H1 (cell line): ENCODE results near the gene ZNF527. TPM values are rescaled to one million over a fixed set of nuclear protein-coding genes. Genes with fewer than 3 reads are reported as not detected.

Experiments used
- CTCF ChIA-PET: fragments of 300-600 bp; sonication (Branson Sonifier 250); formaldehyde crosslinking; loops from one replicate; lab custom pipeline; 2021; ENCODE audit not compliant: partially characterized antibody; lab: Charles Lee
- POLR2A ChIA-PET: fragments of 300-600 bp; sonication (Branson Sonifier 250); formaldehyde crosslinking; loops from one replicate; lab custom pipeline; 2021; ENCODE audit warnings: inconsistent platforms; ENCODE audit not compliant: partially characterized antibody; lab: Charles Lee
- DNase-seq, 2 experiments: peaks; one replicate each; pipeline versions ENCODE4 v3.0.0 to v3.0.0-alpha.2; 2010 to 2022; ENCODE audit warnings: low spot score in 2 of 2, low read depth in 1 of 2, mixed read lengths in 1 of 2
- FAIRE-seq: peaks from 2 replicates; lab custom pipeline; 2011; peaks lifted over from hg19 to GRCh38; lab: Jason Lieb, UNC
- H2AFZ ChIP-seq: 2 replicates; pipeline ENCODE4 v1.8.1; 2012; ENCODE audit warnings: low read length, inconsistent platforms
- H2AK5ac ChIP-seq: 2 replicates; pipeline ENCODE4 v1.6.1; 2013; ENCODE audit warnings: low read depth, low read length
- H2BK120ac ChIP-seq: replicated peaks from 2 replicates; pipeline ENCODE3; 2013; ENCODE audit warnings: low read depth, low read length, inconsistent platforms
- H2BK12ac ChIP-seq: 2 replicates; pipeline ENCODE4 v1.6.1; 2013; ENCODE audit warnings: low read depth, low read length
- H2BK15ac ChIP-seq: 2 replicates; pipeline ENCODE4 v1.6.1; 2013; ENCODE audit warnings: low read length
- H2BK20ac ChIP-seq: 2 replicates; pipeline ENCODE4 v1.6.1; 2013; ENCODE audit warnings: low read length
- H2BK5ac ChIP-seq: 2 replicates; pipeline ENCODE4 v1.6.1; 2013; ENCODE audit warnings: low read depth, low read length
- H3K14ac ChIP-seq: 2 replicates; pipeline ENCODE4 v1.6.1; 2013; ENCODE audit warnings: inconsistent platforms; ENCODE audit not compliant: insufficient read length
- H3K18ac ChIP-seq: 2 replicates; pipeline ENCODE4 v1.6.1; 2013; ENCODE audit warnings: low read length; ENCODE audit errors: extremely low read depth
- H3K23ac ChIP-seq: 2 replicates; pipeline ENCODE4 v1.6.1; 2013; ENCODE audit warnings: inconsistent platforms; ENCODE audit not compliant: insufficient read length
- H3K23me2 ChIP-seq: 2 replicates; pipeline ENCODE4 v1.6.1; 2013; ENCODE audit warnings: low read depth, low read length
- H3K27ac ChIP-seq: 2 replicates; pipeline ENCODE4 v1.6.1; 2011; ENCODE audit warnings: low read depth, low read length, inconsistent platforms
- H3K27me3 ChIP-seq, 4 experiments: replicated peaks in 1 of 4; 1 replicate in 1 of 4; 2 replicates in 3 of 4; pipeline versions ENCODE4 v1.6.1 to v1.8.1; 2011 to 2013; ENCODE audit warnings: low read length in 3 of 4, mild to moderate bottlenecking in 3 of 4, inconsistent platforms in 2 of 4, mixed read lengths in 2 of 4, moderate library complexity in 1 of 4; ENCODE audit not compliant: control insufficient read depth in 3 of 4, insufficient read depth in 3 of 4; ENCODE audit errors: extremely low read depth in 1 of 4
- H3K36me3 ChIP-seq, 4 experiments: 2 replicates each; pipeline versions ENCODE4 v1.6.1 to v1.8.1; 2011 to 2013; ENCODE audit warnings: mild to moderate bottlenecking in 4 of 4, low read length in 3 of 4, moderate library complexity in 2 of 4, control low read depth in 1 of 4, inconsistent platforms in 1 of 4; ENCODE audit not compliant: insufficient read depth in 4 of 4, control insufficient read depth in 2 of 4
- H3K4ac ChIP-seq: replicated peaks from 2 replicates; pipeline ENCODE3; 2013; ENCODE audit warnings: low read length, low read depth, mixed read lengths, inconsistent platforms; ENCODE audit not compliant: insufficient read length
- H3K4me1 ChIP-seq, 4 experiments: replicated peaks in 1 of 4; 1 replicate in 1 of 4; 2 replicates in 3 of 4; pipeline versions ENCODE4 v1.6.1 to v1.8.1; 2011 to 2013; ENCODE audit warnings: low read length in 3 of 4, inconsistent platforms in 2 of 4, mixed read lengths in 1 of 4; ENCODE audit not compliant: insufficient read depth in 4 of 4, control insufficient read depth in 3 of 4
- H3K4me2 ChIP-seq, 2 experiments: 2 replicates each; pipeline versions ENCODE4 v1.6.1 to v1.8.1; 2011 to 2013; ENCODE audit warnings: low read depth in 2 of 2, low read length in 2 of 2, control low read depth in 1 of 2, inconsistent platforms in 1 of 2, mild to moderate bottlenecking in 1 of 2; ENCODE audit not compliant: insufficient read depth in 1 of 2
- H3K4me3 ChIP-seq, 4 experiments: fragments of 200-600, 300-600 bp in 1 of 4; sonication (generic), shearing (Covaris generic), sonication (Bioruptor Twin) in 1 of 4; 2 replicates each; pipeline versions ENCODE4 v1.5.1 to v1.8.1; 2011 to 2016; ENCODE audit warnings: low read length in 4 of 4, low read depth in 3 of 4, control low read depth in 2 of 4, inconsistent platforms in 2 of 4, mild to moderate bottlenecking in 2 of 4, mixed read lengths in 1 of 4, moderate library complexity in 1 of 4; ENCODE audit not compliant: insufficient read depth in 2 of 4; ENCODE audit errors: extremely low read depth in 1 of 4
- H3K56ac ChIP-seq: replicated peaks from 2 replicates; pipeline ENCODE3; 2013; ENCODE audit warnings: low read depth, mild to moderate bottlenecking, mixed read lengths, low read length, inconsistent platforms; ENCODE audit not compliant: insufficient read length
- H3K79me1 ChIP-seq: 2 replicates; pipeline ENCODE4 v1.6.1; 2013; ENCODE audit warnings: low read depth, low read length, control low read depth
- H3K79me2 ChIP-seq, 2 experiments: 2 replicates each; pipeline versions ENCODE4 v1.6.1 to v1.8.1; 2012 to 2013; ENCODE audit warnings: low read length in 2 of 2, mild to moderate bottlenecking in 2 of 2, inconsistent platforms in 1 of 2; ENCODE audit not compliant: insufficient read depth in 2 of 2, control insufficient read depth in 1 of 2
- H3K9ac ChIP-seq, 4 experiments: replicated peaks in 1 of 4; 1 replicate in 1 of 4; 2 replicates in 3 of 4; pipeline versions ENCODE4 v1.6.1 to v1.8.1; 2011 to 2013; ENCODE audit warnings: low read depth in 3 of 4, low read length in 3 of 4, control low read depth in 2 of 4, mild to moderate bottlenecking in 2 of 4, moderate library complexity in 2 of 4, inconsistent platforms in 1 of 4; ENCODE audit errors: extremely low read depth in 1 of 4
- H3K9me3 ChIP-seq, 2 experiments: 2 replicates each; pipeline versions ENCODE4 v1.6.1 to v1.8.1; 2012 to 2013; ENCODE audit warnings: mild to moderate bottlenecking in 2 of 2, moderate library complexity in 2 of 2, control low read depth in 1 of 2, inconsistent platforms in 1 of 2, low read depth in 1 of 2, low read length in 1 of 2, mixed read lengths in 1 of 2; ENCODE audit not compliant: insufficient read depth in 2 of 2
- H4K20me1 ChIP-seq, 2 experiments: replicated peaks in 1 of 2; 2 replicates each; pipeline versions ENCODE3 to v1.8.1; 2011 to 2013; ENCODE audit warnings: inconsistent platforms in 2 of 2, low read length in 2 of 2, mild to moderate bottlenecking in 1 of 2; ENCODE audit not compliant: insufficient read depth in 2 of 2, control insufficient read depth in 1 of 2
- H4K5ac ChIP-seq: 2 replicates; pipeline ENCODE4 v1.6.1; 2013; ENCODE audit warnings: low read length, low read depth, mixed read lengths, inconsistent platforms; ENCODE audit not compliant: insufficient read length
- H4K8ac ChIP-seq: 2 replicates; pipeline ENCODE4 v1.8.0; 2013; ENCODE audit warnings: mild to moderate bottlenecking, moderate library complexity, low read length, inconsistent platforms; ENCODE audit not compliant: insufficient read depth; ENCODE audit errors: extremely low read depth
- H4K91ac ChIP-seq: replicated peaks from 2 replicates; pipeline ENCODE3; 2013; ENCODE audit warnings: low read length, mixed read lengths, inconsistent platforms; ENCODE audit not compliant: insufficient read length
- CBX5 ChIP-seq: fragments of 300-800, 300-1000 bp; sonication (generic); IDR thresholded peaks from 2 replicates; pipeline ENCODE4 v1.7.1; 2016; ENCODE audit warnings: antibody characterized with exemption, low read length, low read depth
- CBX8 ChIP-seq: fragments of 300-800, 300-1000 bp; sonication (generic); IDR thresholded peaks from 2 replicates; pipeline ENCODE4 v1.7.1; 2016; ENCODE audit warnings: low read depth, low read length, borderline replicate concordance
- CREB1 ChIP-seq: IDR thresholded peaks from 2 replicates; pipeline ENCODE4 v1.6.1; 2012; ENCODE audit warnings: inconsistent platforms
- FOSL1 ChIP-seq: IDR thresholded peaks from 2 replicates; pipeline ENCODE4 v1.6.1; 2011; ENCODE audit warnings: mild to moderate bottlenecking, low read depth, low read length, moderate library complexity; ENCODE audit not compliant: insufficient read depth
- KDM4A ChIP-seq: IDR thresholded peaks from one replicate; pipeline ENCODE4 v1.7.1; 2012; ENCODE audit warnings: low read depth, mild to moderate bottlenecking, moderate library complexity, low read length, inconsistent platforms; ENCODE audit not compliant: severe bottlenecking
- RAD21 ChIP-seq, 2 experiments: IDR thresholded peaks in 1 of 2; conservative IDR thresholded peaks in 1 of 2; 2 replicates each; pipeline ENCODE4 v1.6.1; 2011; ENCODE audit warnings: low read depth in 2 of 2, low read length in 2 of 2, improper control_type of control experiment in 1 of 2, inconsistent platforms in 1 of 2, mild to moderate bottlenecking in 1 of 2, moderate library complexity in 1 of 2
- RFX5 ChIP-seq: IDR thresholded peaks from 2 replicates; pipeline ENCODE4 v1.6.1; 2011; ENCODE audit warnings: low read depth, low read length, improper control_type of control experiment, borderline replicate concordance
- SP1 ChIP-seq: IDR thresholded peaks from 2 replicates; pipeline ENCODE4 v1.6.1; 2011; ENCODE audit warnings: low read depth, low read length
- SUZ12 ChIP-seq: fragments of 200-600 bp; sonication (generic); IDR thresholded peaks from 2 replicates; pipeline ENCODE4 v1.6.1; 2012; ENCODE audit warnings: mild to moderate bottlenecking, inconsistent platforms, low read length, moderate library complexity, mixed read lengths
- TCF12 ChIP-seq: IDR thresholded peaks from 2 replicates; pipeline ENCODE4 v1.6.1; 2011; ENCODE audit warnings: low read depth, mild to moderate bottlenecking, low read length
- WGBS, 2 experiments: shearing (Covaris generic) in 1 of 2; methylation state at CpG; one replicate each; pipeline versions ENCODE4 v1.1.6 to v1.1.7; 2013 to 2015; ENCODE audit warnings: low lambda C conversion rate in 2 of 2, mixed read lengths in 2 of 2, inconsistent platforms in 1 of 2, low coverage in 1 of 2, missing lambda C conversion rate in 1 of 2; ENCODE audit not compliant: insufficient replicate concordance in 2 of 2, insufficient coverage in 1 of 2, insufficient read length in 1 of 2; ENCODE audit errors: extremely low coverage in 1 of 2, missing lambda C conversion rate in 1 of 2; 5-methylcytosine and 5-hydroxymethylcytosine counted together
- polyA plus RNA-seq, 7 experiments: library from polyadenylated mRNA; depleted of rRNA in 3 of 7; stranded (reverse) in 5 of 7; unstranded in 2 of 7; fragments of >200 nt in 5 of 7; fragments of 200-250 nt in 2 of 7; gene quantifications; 1 replicate in 5 of 7; 2 replicates in 1 of 7; 4 replicates in 1 of 7; pipeline versions ENCODE4 v1.2.1 to v1.2.3, GENCODE V29; 2011 to 2013; ENCODE audit warnings: missing spikeins in 2 of 7, mixed read lengths in 2 of 7
- total RNA-seq: library from RNA; stranded (reverse); fragmentation: NEBNext Ultra II Directional; extraction: Animal tissue kit (Norgen Biotek cat#: 25700); gene quantifications from 2 replicates; pipeline ENCODE4 v1.2.1, GENCODE V29; 2021
- TF ChIP-seq, protein P1 (sequence below): IDR thresholded peaks from 2 replicates; pipeline ENCODE4 v1.6.1; 2011; ENCODE audit warnings: low read length, improper control_type of control experiment

The ZNF527 gene
- total and polyA plus RNA-seq, 2 of the 8 experiments (the other 6 are each of a cell fraction or from before 2014, with no cell fraction given), result 2.1 to 4.5 TPM

DNA sequence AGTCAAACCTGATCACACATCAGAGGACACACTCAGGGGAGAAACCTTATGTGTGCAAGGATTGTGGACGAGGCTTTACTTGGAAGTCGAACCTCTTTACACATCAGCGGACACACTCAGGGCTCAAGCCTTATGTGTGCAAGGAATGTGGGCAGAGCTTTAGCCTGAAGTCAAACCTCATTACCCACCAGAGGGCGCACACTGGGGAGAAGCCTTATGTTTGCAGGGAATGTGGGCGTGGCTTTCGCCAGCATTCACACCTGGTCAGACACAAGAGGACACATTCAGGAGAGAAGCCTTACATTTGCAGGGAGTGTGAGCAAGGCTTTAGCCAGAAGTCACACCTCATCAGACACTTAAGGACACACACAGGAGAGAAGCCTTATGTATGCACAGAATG is 8.2 kb upstream of the ZNF527 start:
- Histone ChIP-seq H2BK12ac (no peak overlapping the region), H3K79me1 (no peaks in the 10 kb centered on the region), H2BK120ac (no peak overlapping the region), H3K4me1 (no peaks in the 10 kb centered on the region), H3K23ac (no peak overlapping the region), H2BK5ac (no peak overlapping the region), H3K4me2 (no peak overlapping the region), H3K27ac (no peak overlapping the region; the same call in 1 of the 2 replicates), H2BK20ac (no peak overlapping the region), H4K91ac (no peak overlapping the region), H3K4me3 (no peak overlapping the region), H3K27me3 (no peaks in the 10 kb centered on the region), H2BK15ac (no peak overlapping the region), H2AK5ac (no peak overlapping the region), H3K9me3 (peaks cover 23 to 30% of the 10 kb centered on the region in 2 experiments), H3K14ac (no peak overlapping the region), H3K23me2 (no peaks in the 10 kb centered on the region), H4K20me1 (no peaks in the 10 kb centered on the region), H4K8ac (no peak overlapping the region), H3K56ac (no peak overlapping the region), H3K9ac (no peak overlapping the region), H3K18ac (no peak overlapping the region), H3K4ac (no peak overlapping the region), H3K79me2 (no peaks in the 10 kb centered on the region; a peak in 1 of 4 replicates), H3K36me3 (peaks cover 4 to 50% (median 19%) of the 10 kb centered on the region in 4 experiments), H2AFZ (no peak overlapping the region), H4K5ac (no peak overlapping the region)
- 79% methylated on average over 6 of the region's 6 CpGs; no CpG with 5 or more reads in 1 of the 2 experiments for WGBS, 2 experiments
- DNase-seq, result peak; percentile 66 to 67
- CTCF ChIA-PET, result interaction anchor here (0.6 to 0.8 kb wide), 3 partner anchors 23 to 289 kb away, joined by 3 read pairs; partner anchors contain the start of gene ZNF570
- FAIRE-seq, result peak; percentile 88
- POLR2A ChIA-PET, result interaction anchor here (1.0 to 1.3 kb wide), 2 partner anchors 8 to 143 kb away, joined by 4 to 5 read pairs; partner anchors contain the start of genes ZNF527 and ZNF793
- no peak for TF ChIP-seq FOSL1
- TF ChIP-seq CBX8, result no peak
- peak; percentile 42 to 55; a peak in 3 of 4 replicates for TF ChIP-seq RAD21 (IDR thresholded peaks at IDR 0.05 in 1 of 2, conservative IDR thresholded peaks at IDR 0.05 in 1 of 2; ENCODE audit: low read depth in 2 of 2, low read length in 2 of 2)
- TF ChIP-seq CBX5, result no peak
- TF ChIP-seq, protein P1, sequence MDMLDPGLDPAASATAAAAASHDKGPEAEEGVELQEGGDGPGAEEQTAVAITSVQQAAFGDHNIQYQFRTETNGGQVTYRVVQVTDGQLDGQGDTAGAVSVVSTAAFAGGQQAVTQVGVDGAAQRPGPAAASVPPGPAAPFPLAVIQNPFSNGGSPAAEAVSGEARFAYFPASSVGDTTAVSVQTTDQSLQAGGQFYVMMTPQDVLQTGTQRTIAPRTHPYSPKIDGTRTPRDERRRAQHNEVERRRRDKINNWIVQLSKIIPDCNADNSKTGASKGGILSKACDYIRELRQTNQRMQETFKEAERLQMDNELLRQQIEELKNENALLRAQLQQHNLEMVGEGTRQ, result no peak
- TF ChIP-seq CREB1, result no peak
- no peak for TF ChIP-seq KDM4A
- TF ChIP-seq TCF12, result 0 out of 2 replicates have a peak, but pooled peaks have one; percentile 22
- TF ChIP-seq SP1, result no peak
- no peak for TF ChIP-seq SUZ12
- no peak for TF ChIP-seq RFX5
